HepG2 (cell line): ENCODE results near the gene VAC14. TPM values are rescaled to one million over a fixed set of nuclear protein-coding genes. Genes with fewer than 3 reads are reported as not detected.

Source experiments
- AHDC1 ChIP-seq: sonication (generic); formaldehyde crosslinking; IDR thresholded peaks from 2 replicates; pipeline ENCODE4 v1.5.1; 2020; ENCODE audit warnings: mild to moderate bottlenecking, missing genetic modification reagents, borderline replicate concordance
- CCDC6 ChIP-seq: sonication (generic); formaldehyde crosslinking; IDR thresholded peaks from 2 replicates; pipeline ENCODE4 v1.8.1; 2022; ENCODE audit warnings: mild to moderate bottlenecking, missing genetic modification reagents, moderate library complexity
- EZH2 ChIP-seq: conservative IDR thresholded peaks from 2 replicates; pipeline ENCODE4 v1.6.1; 2012; ENCODE audit warnings: mild to moderate bottlenecking, low read depth, low read length, moderate library complexity
- HNF4A ChIP-seq: sonication (generic); formaldehyde crosslinking; IDR thresholded peaks from 2 replicates; pipeline ENCODE4 v1.4.0; 2020; ENCODE audit warnings: missing genetic modification reagents
- KDM1A ChIP-seq: IDR thresholded peaks from 2 replicates; pipeline ENCODE4 v1.6.1; 2016; ENCODE audit warnings: missing compliant biosample characterization
- KLF13 ChIP-seq: sonication (generic); formaldehyde crosslinking; IDR thresholded peaks from 2 replicates; pipeline ENCODE4 v1.4.0; 2020; ENCODE audit warnings: mild to moderate bottlenecking, missing genetic modification reagents
- MAFF ChIP-seq: IDR thresholded peaks from 2 replicates; pipeline ENCODE4 v1.6.1; 2011; ENCODE audit warnings: low read depth, low read length, improper control_type of control experiment
- MATR3 ChIP-seq: sonication (generic); formaldehyde crosslinking; IDR thresholded peaks from 2 replicates; pipeline ENCODE4 v1.4.0; 2020; ENCODE audit warnings: missing genetic modification reagents
- NFYC ChIP-seq: IDR thresholded peaks from 2 replicates; pipeline ENCODE4 v1.6.1; 2016; ENCODE audit warnings: missing genetic modification reagents, missing compliant biosample characterization
- PTBP1 ChIP-seq: fragments of 200-400 bp; formaldehyde crosslinking; IDR thresholded peaks from 2 replicates; pipeline ENCODE4 v1.6.1; 2018; ENCODE audit warnings: low read length, low read depth; ENCODE audit not compliant: poor library complexity, severe bottlenecking
- RARG ChIP-seq: sonication (generic); formaldehyde crosslinking; IDR thresholded peaks from 2 replicates; pipeline ENCODE4 v1.4.0; 2020; ENCODE audit warnings: low read depth, mild to moderate bottlenecking, missing genetic modification reagents
- SSRP1 ChIP-seq: IDR thresholded peaks from 2 replicates; pipeline ENCODE4 v1.6.1; 2016; ENCODE audit warnings: control low read depth
- TFDP2 ChIP-seq: sonication (generic); formaldehyde crosslinking; IDR thresholded peaks from 2 replicates; pipeline ENCODE4 v1.4.0; 2020; ENCODE audit warnings: missing genetic modification reagents
- ZBTB33 ChIP-seq: sonication (generic); formaldehyde crosslinking; IDR thresholded peaks from 2 replicates; pipeline ENCODE4 v1.4.0; 2020; ENCODE audit warnings: missing genetic modification reagents
- ZBTB8A ChIP-seq: sonication (generic); formaldehyde crosslinking; IDR thresholded peaks from 2 replicates; pipeline ENCODE4 v1.4.0; 2020; ENCODE audit warnings: mild to moderate bottlenecking, low read depth, missing genetic modification reagents, borderline replicate concordance
- ZFP41 ChIP-seq: sonication (generic); formaldehyde crosslinking; IDR thresholded peaks from 2 replicates; pipeline ENCODE4 v1.4.0; 2020; ENCODE audit warnings: mild to moderate bottlenecking, missing genetic modification reagents, borderline replicate concordance
- ZNF264 ChIP-seq: sonication (generic); formaldehyde crosslinking; IDR thresholded peaks from 2 replicates; pipeline ENCODE4 v1.4.0; 2020; ENCODE audit warnings: missing genetic modification reagents
- ZNF3 ChIP-seq: IDR thresholded peaks from 2 replicates; pipeline ENCODE4 v1.7.0; 2017; ENCODE audit warnings: inconsistent platforms
- ZNF749 ChIP-seq: sonication (generic); formaldehyde crosslinking; IDR thresholded peaks from 2 replicates; pipeline ENCODE4 v1.8.0; 2022; ENCODE audit warnings: mild to moderate bottlenecking, missing genetic modification reagents, moderate library complexity, borderline replicate concordance
- ZNF75D ChIP-seq: sonication (generic); formaldehyde crosslinking; IDR thresholded peaks from 2 replicates; pipeline ENCODE4 v1.8.1; 2023; ENCODE audit warnings: missing genetic modification reagents, mild to moderate bottlenecking, borderline replicate concordance
- ZNF777 ChIP-seq: sonication (generic); formaldehyde crosslinking; IDR thresholded peaks from 2 replicates; pipeline ENCODE4 v1.4.0; 2020; ENCODE audit warnings: missing genetic modification reagents
- ZSCAN22 ChIP-seq: sonication (generic); formaldehyde crosslinking; IDR thresholded peaks from 2 replicates; pipeline ENCODE4 v1.4.0; 2020; ENCODE audit warnings: mild to moderate bottlenecking, missing genetic modification reagents
- polyA plus RNA-seq, 8 experiments: library from polyadenylated mRNA; depleted of rRNA in 3 of 8; stranded (reverse) in 7 of 8; unstranded in 1 of 8; fragments of >200 nt; fragmentation: Illumina TruSeq in 4 of 8; extraction: Trizol in 4 of 8; gene quantifications; 2 replicates each; pipeline versions ENCODE4 v1.2.1 to v1.2.3, GENCODE V29; 2011 to 2016; ENCODE audit warnings: low read depth in 4 of 8, missing spikeins in 1 of 8, mixed read lengths in 1 of 8; ENCODE audit not compliant: insufficient read depth in 1 of 8
- total RNA-seq, 5 experiments: library from RNA; depleted of rRNA; stranded (reverse); fragments of >200 nt; fragmentation: Illumina TruSeq; extraction: Trizol; gene quantifications; 2 replicates each; pipeline ENCODE4 v1.2.3, GENCODE V29; 2016; ENCODE audit warnings: low read depth in 1 of 5

The VAC14 gene
- total and polyA plus RNA-seq, 2 of the 13 experiments (the other 11 are each of a cell fraction or from before 2014, with no cell fraction given), result 23.5 to 24.6 TPM

- TF ChIP-seq PTBP1 (no peak), TFDP2 (CRISPR knock-in tag) (no peak), ZNF3 (CRISPR knock-in tag) (no peak), CCDC6 (no peak), EZH2 (no peak), ZNF777 (CRISPR knock-in tag) (peak; percentile 51), ZNF75D (no peak), SSRP1 (CRISPR knock-in tag) (no peak; the same call in 1 of the 2 replicates), HNF4A (peak; percentile 24; the same call in 1 of the 2 replicates), MAFF (peak; percentile 43; the same call in 1 of the 2 replicates), ZFP41 (CRISPR knock-in tag) (no peak), KLF13 (CRISPR knock-in tag) (0 out of 2 replicates have a peak, but pooled peaks have one; percentile 40), ZNF264 (CRISPR knock-in tag) (0 out of 2 replicates have a peak, but pooled peaks have one; percentile 64), RARG (CRISPR knock-in tag) (no peak), AHDC1 (no peak), ZSCAN22 (no peak), MATR3 (CRISPR knock-in tag) (no peak), KDM1A (no peak), ZBTB8A (CRISPR knock-in tag) (no peak; the same call in 1 of the 2 replicates), ZBTB33 (CRISPR knock-in tag) (peak; percentile 92), ZNF749 (CRISPR knock-in tag) (no peak), NFYC (CRISPR knock-in tag) (no peak)
Measured at GRCh38 chr16:70738083-70738977, 62.6 kb downstream of the VAC14 start (continued).
